ENCODE results near the gene KLC1.

KLC1 gene

DNA sequence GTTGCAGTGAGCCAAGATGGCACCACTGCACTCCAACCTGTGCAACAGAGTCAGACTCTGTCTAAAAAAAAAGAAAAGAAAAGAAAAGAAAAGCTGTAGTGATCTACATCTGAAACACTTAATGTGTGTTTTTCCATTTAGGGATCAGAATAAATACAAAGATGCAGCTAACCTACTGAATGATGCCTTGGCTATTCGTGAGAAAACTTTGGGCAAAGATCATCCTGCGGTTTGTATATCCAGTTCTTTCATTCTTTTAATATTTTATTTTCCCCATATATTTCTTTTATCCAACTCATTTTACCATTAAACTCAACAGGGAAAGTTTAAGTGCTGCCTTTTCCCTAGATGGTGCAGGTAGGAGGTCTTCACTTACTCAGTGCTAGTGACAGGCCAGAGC, 40.4 kb downstream of the KLC1 start:
- TF ChIP-seq CTCF (conservative IDR thresholded peaks at IDR 0.05; ENCODE audit: low read depth, low read length), result no peak

DNA sequence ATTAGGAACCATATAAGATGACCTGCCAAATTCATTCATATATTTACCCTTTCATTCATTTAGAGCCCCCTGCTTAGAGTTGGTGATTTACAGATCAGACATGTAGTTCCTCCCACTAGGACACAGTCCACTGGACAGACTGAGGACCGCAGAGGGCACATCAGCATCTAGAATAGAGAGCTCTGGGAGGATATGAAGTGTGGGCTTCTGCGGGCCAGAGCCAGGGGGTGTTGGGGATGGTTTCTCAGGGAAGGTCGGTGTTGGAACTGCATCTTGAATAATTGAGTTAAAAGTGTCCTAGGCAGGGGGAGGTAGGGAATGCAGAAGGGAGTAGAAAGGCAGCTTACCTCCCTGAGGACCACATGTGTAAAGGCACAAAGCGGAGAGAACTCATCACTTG, 42.9 kb downstream of the KLC1 start:
- H3K4me3 ChIP-seq (ENCODE audit: low read length), result no peak overlapping the region
- DNase-seq (ENCODE audit: low read depth), result no peak
- TF ChIP-seq CTCF (conservative IDR thresholded peaks at IDR 0.05; ENCODE audit: low read depth, low read length), result no peak

More for the DNA sequence above, 40.4 kb downstream of the KLC1 start:
- DNase-seq (ENCODE audit: low read depth), result no peak
- no peak overlapping the region for H3K4me3 ChIP-seq (ENCODE audit: low read length)

DNA sequence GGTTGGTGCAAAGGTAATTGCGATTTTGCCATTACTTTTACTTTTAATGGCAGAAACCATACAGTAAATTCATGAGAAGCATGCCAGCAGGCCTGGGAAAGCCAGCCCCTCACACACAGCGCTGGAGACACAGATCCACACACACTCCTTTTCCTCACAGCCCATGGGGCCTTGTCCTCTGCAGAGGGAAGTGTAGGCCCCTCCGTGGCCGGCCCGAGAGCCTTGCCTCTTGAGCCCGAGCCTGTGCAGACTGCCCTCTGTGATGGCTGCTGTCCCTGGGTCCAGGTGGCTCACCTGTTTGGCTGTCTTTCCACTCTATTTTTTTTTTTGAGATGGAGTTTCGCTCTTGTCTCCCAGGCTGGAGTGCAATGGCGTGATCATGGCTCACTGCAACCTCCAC, 46.9 kb downstream of the KLC1 start:
- DNase-seq (ENCODE audit: low read depth), result no peak
- no peak overlapping the region for H3K4me3 ChIP-seq (ENCODE audit: low read length)
- no peak for TF ChIP-seq CTCF (conservative IDR thresholded peaks at IDR 0.05; ENCODE audit: low read depth, low read length)

DNA sequence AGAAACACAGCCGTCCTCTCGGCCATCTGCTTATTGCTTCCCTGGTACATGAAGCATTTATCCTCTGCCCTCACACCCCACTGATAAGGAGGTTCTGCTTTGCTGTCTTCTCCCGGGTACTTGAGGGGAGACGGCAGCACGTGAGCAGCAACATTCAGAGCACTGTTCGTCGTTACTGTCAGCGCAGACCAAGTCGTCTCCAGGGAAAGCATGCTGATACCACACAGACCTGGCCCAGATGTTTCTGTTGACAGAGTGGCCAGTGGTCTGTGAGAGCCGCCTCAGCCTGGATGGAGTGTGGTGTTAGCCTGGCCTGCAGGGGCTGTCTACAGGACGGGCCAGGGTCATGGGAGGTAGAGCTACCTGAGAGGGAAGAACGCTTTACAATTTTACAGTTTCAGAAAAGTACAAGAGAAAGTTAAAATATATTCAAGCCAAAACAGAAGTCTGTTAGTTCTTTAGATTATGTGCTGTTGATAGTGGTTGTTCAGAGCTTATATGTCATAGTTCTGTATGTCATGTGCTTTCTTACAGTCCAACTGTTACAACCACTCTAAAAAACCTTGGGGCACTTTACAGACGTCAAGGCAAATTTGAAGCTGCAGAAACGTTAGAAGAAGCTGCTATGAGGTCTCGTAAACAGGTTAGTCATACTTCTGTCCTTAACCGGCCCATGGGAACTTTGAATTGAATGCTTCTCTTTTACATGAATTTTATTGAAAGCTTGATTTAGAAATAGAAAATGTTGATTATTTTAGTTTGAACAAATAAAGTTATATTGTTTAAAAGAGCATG, 48.1 kb downstream of the KLC1 start:
- TF ChIP-seq CTCF (conservative IDR thresholded peaks at IDR 0.05; ENCODE audit: low read depth, low read length), result no peak
- no peak for DNase-seq (ENCODE audit: low read depth)
- no peak overlapping the region for H3K4me3 ChIP-seq (ENCODE audit: low read length)

DNA sequence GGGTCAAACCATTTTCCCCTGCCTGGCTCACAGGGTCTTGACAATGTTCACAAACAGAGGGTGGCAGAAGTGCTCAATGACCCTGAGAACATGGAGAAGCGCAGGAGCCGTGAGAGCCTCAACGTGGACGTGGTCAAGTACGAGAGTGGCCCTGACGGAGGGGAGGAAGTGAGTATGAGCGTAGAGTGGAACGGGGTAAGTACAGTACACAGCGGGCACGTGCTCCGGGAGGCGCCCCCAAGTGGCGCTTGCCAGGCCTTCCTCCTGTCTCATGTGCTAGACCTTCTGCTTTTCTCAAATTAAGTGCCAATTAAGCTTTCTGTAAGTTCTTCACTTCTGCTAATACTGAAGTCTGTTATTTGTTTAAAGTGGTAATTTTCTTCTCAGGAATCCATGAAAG, 50.3 kb downstream of the KLC1 start:
- no peak overlapping the region for H3K4me3 ChIP-seq (ENCODE audit: low read length)
- no peak for DNase-seq (ENCODE audit: low read depth)
- peak; percentile 58 for TF ChIP-seq CTCF (conservative IDR thresholded peaks at IDR 0.05; ENCODE audit: low read depth, low read length)

GRCh38 chr14:103680491-103681231, 51.6 kb downstream of the KLC1 start:
- TF ChIP-seq CTCF (conservative IDR thresholded peaks at IDR 0.05; ENCODE audit: low read depth, low read length), result no peak
- no peak overlapping the region for H3K4me3 ChIP-seq (ENCODE audit: low read length)
- DNase-seq (ENCODE audit: low read depth), result no peak

DNA sequence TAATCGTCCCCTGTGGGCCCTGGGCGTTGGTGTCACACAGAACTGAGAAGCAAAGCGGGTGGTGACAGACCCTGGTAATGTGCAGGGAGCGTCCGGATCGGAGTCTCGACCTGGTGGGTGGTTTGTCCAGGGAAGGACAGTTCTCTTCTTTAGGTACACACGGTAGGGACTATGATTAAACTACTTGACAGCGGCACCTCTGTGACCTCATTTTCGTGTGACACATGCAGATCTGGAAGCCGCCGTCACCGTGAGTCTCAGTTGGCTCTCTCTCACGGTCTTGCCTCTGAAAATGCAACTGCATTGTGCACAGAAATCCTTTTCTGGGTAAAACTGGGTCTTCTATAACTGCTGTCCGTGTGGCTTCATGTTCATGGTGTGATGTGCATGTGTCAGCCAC, 54.1 kb downstream of the KLC1 start:
- TF ChIP-seq CTCF (conservative IDR thresholded peaks at IDR 0.05; ENCODE audit: low read depth, low read length), result no peak
- no peak overlapping the region for H3K4me3 ChIP-seq (ENCODE audit: low read length)
- DNase-seq (ENCODE audit: low read depth), result no peak
